ENCODE measurements around the gene TMCC1. TPM values are rescaled to one million over a fixed set of nuclear protein-coding genes. Genes with fewer than 3 reads are reported as not detected.
A peak's percentile ranks its signal among the peaks of the same experiment; 100 is the strongest.
"Not testable (repeated sequence)": the region's sequence is repeated elsewhere in the genome, so short reads cannot be mapped to it uniquely, and the experiment has no call there.

The TMCC1 gene
- total and polyA plus RNA-seq, 2 experiments from 2014 or later, result 12.3 to 26.9 TPM

DNA sequence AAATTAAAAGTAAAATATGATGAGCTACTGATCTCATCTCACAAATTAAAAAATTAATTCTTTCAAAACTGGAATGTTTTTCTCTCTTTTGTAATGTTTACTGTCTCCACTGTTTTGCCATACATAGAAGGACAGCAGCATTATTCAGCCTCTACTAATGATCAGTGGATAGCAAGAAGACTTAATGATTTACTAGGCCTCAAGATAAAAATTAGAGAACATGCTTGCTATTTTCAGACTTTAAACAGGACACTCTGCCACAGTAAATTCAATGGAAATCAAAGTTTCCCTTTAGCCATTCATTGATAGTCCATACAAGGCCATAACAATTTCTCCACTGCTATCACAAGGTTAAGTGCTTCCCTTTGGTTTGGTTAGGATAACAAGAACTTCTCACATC lies 129.4 kb downstream of the TMCC1 start:
- no peak for TF ChIP-seq CTCF (IDR thresholded peaks at IDR 0.05; ENCODE audit: low read depth, low read length)

GRCh38 chr3:129758785-129759320 lies 134.7 kb downstream of the TMCC1 start:
- no peak for TF ChIP-seq CTCF (IDR thresholded peaks at IDR 0.05; ENCODE audit: low read depth, low read length)
- Histone ChIP-seq H3K27me3 (no peaks in the 10 kb centered on the region), H3K36me3 (no peaks in the 10 kb centered on the region), H3K9me3 (ENCODE audit: low read depth) (no peaks in the 10 kb centered on the region), H3K4me3 (no peak overlapping the region), H3K4me1 (ENCODE audit: low read depth) (no peaks in the 10 kb centered on the region), H3K27ac (no peak overlapping the region)
- DNase-seq (ENCODE audit: low read depth in 1 of 2, low spot score in 1 of 2), result no peak

More for the DNA sequence above, 129.4 kb downstream of the TMCC1 start:
- peaks cover 8% of the 10 kb centered on the region for H3K4me1 ChIP-seq (ENCODE audit: low read depth)
- no peak overlapping the region for H3K27ac ChIP-seq
- no peaks in the 10 kb centered on the region for H3K27me3 ChIP-seq
- no peak for DNase-seq (ENCODE audit: low read depth in 1 of 2, low spot score in 1 of 2)
- no peak overlapping the region for H3K4me3 ChIP-seq
- no peaks in the 10 kb centered on the region for H3K36me3 ChIP-seq
- no peaks in the 10 kb centered on the region for H3K9me3 ChIP-seq (ENCODE audit: low read depth)

DNA sequence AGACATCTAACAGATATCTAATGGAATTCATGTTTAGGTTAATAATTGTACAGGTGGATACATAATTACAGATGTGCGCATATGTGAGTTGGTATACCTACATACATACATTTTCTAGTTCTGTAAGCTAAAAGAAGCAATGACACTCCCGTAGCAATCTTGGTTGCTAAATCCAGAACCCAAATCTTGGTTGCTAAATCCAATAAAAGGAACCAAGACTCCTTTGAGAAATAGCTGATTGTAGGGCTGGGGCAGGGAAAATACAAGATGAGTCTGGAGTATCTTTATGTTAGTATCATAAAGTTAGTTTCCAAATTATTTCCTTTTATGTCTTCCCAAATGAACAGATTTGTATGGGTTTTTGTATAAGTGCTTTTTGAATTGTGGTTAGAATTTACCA lies 135.2 kb downstream of the TMCC1 start:
- no peaks in the 10 kb centered on the region for H3K4me1 ChIP-seq (ENCODE audit: low read depth)
- no peak for DNase-seq (ENCODE audit: low read depth in 1 of 2, low spot score in 1 of 2)
- H3K27ac ChIP-seq, result no peak overlapping the region
- no peak overlapping the region for H3K4me3 ChIP-seq
- H3K36me3 ChIP-seq, result no peaks in the 10 kb centered on the region
- H3K27me3 ChIP-seq, result no peaks in the 10 kb centered on the region
- no peak for TF ChIP-seq CTCF (IDR thresholded peaks at IDR 0.05; ENCODE audit: low read depth, low read length)
- no peaks in the 10 kb centered on the region for H3K9me3 ChIP-seq (ENCODE audit: low read depth)

DNA sequence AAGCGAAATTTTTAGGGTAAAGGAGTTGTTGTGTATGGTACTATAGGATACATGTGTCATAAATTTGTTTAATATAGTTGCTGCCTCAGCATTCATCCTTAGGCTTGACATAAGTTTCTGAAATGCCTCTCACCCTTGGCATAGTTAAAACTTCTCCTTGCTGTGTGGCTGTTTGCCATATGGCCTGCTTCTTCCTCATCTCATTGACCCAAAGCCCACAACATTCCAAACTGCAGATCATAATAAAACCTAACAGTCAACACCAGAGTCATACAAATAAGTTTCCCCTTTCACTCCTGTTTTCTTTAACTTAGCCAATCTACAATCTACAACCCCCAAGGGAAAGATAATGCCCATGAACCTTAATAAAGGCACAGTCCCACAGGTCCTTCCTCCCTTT lies 136.6 kb downstream of the TMCC1 start:
- no peak for TF ChIP-seq CTCF (IDR thresholded peaks at IDR 0.05; ENCODE audit: low read depth, low read length)
- no peak overlapping the region for H3K27ac ChIP-seq
- H3K36me3 ChIP-seq, result no peaks in the 10 kb centered on the region
- no peak overlapping the region for H3K4me3 ChIP-seq
- no peaks in the 10 kb centered on the region for H3K27me3 ChIP-seq
- DNase-seq (ENCODE audit: low read depth in 1 of 2, low spot score in 1 of 2), result peak in 1 of 2 donors; percentile 71
- H3K9me3 ChIP-seq (ENCODE audit: low read depth), result no peaks in the 10 kb centered on the region
- H3K4me1 ChIP-seq (ENCODE audit: low read depth), result no peaks in the 10 kb centered on the region

GRCh38 chr3:129751105-129751504 lies 142.4 kb downstream of the TMCC1 start:
- not testable (repeated sequence) for H3K4me1 ChIP-seq (ENCODE audit: low read depth); H3K36me3 ChIP-seq; H3K9me3 ChIP-seq (ENCODE audit: low read depth); H3K27ac ChIP-seq; H3K4me3 ChIP-seq; DNase-seq (ENCODE audit: low read depth in 1 of 2, low spot score in 1 of 2); H3K27me3 ChIP-seq

DNA sequence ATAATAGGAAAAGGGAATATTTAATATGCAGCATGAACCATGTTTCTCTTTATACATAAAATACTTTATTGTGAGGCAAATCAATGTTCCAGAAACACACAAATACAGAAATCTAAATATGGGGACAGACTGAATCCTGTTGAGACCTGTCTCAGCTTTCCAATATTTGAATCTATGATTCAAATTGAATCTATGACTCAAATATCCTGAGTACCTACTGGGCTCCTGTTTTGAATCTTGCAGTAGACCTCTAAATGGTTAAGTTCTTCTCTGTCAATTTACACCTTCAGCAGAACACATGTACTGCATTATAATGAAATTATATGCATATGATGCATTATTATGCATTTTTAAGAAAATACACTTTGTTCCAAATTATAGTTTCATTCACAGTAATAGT lies 143.8 kb downstream of the TMCC1 start:
- Histone ChIP-seq H3K36me3 (no peaks in the 10 kb centered on the region), H3K9me3 (ENCODE audit: low read depth) (no peaks in the 10 kb centered on the region), H3K27me3 (no peaks in the 10 kb centered on the region), H3K4me3 (no peak overlapping the region), H3K4me1 (ENCODE audit: low read depth) (peaks cover 9% of the 10 kb centered on the region), H3K27ac (no peak overlapping the region)
- no peak for DNase-seq (ENCODE audit: low read depth in 1 of 2, low spot score in 1 of 2)
- no peak for TF ChIP-seq CTCF (IDR thresholded peaks at IDR 0.05; ENCODE audit: low read depth, low read length)
